HG02943 (cell line): Measurements from ENCODE around the gene MRGPRE.

Experiments used
- ATAC-seq: cut with Tn5 transposase; IDR thresholded peaks from one replicate; pipeline ENCODE4 v1.9.1; 2021; ENCODE audit warnings: mild to moderate bottlenecking, low read depth, moderate library complexity; ENCODE audit not compliant: unreplicated experiment

The MRGPRE gene

DNA sequence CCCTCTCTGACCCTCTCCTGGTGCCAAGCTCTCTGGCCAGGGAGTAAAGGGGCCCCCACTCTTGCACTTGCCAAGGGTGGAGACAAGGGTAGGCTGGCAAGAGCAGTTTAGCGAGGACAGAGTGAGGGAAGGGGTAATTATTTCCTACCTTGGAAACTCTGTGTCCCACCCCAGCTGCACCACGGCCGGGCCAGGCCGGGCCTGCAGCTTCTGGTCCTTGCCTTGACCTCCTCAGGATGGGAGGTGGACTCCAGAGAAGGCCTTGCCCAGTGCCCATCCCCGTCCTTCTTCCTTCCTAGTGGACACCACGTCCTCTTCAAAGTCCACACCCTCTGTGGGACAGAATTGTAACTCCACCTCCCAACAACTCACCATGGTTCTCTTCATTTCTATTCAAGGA is 48.7 kb downstream of the MRGPRE start:
- no peak for ATAC-seq

DNA sequence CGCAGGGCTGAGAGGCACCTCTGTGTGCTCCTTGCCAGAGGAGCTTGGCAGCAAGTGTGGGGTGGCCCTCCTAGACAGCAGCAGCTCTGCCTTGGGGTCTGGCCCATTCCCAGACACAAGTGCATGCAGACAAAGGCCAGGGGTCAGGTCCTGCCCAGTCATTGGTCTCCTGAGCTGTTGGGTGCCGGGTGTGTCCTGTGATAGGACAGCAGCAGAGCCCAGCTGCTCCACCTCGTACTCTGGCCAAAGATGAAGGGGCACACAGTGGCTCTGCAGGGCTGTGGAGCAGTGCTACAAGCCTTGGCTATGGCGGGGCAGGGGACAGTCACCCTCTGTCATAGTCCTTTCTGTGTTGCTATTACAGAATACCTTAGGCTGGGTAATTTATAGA is 49.8 kb downstream of the MRGPRE start:
- no peak for ATAC-seq

DNA sequence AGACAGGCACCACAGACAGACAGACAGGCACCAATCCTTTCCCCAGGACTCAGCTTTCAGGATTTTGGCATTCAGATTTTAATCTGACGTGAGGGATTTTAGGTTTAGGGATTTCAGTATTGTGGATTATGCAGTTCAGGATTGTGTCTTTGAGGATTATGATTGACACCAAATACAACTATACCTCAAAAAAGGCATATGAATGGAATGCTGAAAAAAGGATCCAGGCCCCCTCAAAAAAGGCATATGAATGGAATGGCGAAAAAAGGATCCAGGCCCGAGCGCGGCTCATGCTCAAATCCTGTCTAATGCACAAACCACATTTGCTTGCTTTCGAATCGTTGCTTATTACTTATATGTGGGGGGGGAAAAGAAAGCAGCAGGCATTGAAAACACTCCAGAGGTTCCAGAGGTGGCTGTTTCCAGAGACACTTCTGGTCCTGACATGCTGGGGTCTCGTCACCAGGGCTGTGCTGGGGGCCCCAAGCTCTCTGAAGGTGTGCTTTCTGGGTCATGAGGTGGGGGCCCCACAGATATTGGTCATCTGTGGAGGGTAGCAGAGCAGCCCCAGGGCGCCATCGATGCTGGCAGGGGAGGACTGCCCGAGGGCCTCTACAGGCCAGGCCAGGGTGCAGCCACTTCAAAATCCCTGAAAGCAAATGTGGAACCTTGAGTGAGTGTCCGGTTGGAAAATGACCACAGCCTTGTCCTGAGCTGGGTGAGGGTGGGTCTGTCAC is 50.3 kb downstream of the MRGPRE start:
- ATAC-seq, result no peak

DNA sequence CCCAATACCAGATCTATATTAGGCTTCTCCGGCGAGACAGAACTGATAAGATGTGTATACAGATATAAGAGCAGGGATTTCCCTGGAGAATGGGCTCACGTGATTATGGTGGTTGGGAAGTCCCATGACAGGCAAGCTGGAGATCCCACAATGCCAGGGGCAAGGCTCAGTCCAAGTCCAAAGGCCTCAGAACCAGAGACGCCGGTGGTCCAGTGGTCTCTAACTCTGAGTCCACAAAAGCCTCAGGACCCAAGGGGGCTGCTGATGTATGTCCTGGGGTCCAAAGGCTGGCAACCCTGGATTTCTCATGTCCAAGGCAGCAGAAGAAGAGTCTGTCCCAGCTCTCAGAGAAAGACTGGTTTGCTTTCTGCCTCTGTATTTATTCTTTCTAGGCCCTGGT is 51.3 kb downstream of the MRGPRE start:
- no peak for ATAC-seq

DNA sequence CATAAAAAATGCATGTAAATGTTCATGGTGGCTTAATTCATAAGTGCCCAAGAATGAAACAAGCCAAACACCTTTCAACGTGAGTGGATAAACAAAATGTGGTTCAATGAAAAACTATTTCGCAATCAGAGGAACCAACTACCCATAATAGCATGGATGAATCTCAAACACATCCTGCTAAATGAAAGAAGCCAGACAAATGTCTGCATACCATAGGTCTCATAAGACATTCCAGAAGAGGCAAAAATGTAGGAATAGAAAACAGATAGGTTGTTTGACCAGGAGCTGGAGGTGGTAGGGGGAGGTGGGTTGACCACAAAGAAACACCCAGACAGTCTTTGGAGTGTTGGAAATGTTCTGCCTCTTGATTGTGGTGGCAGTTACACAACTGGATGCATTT is 53.9 kb downstream of the MRGPRE start:
- no peak for ATAC-seq

DNA sequence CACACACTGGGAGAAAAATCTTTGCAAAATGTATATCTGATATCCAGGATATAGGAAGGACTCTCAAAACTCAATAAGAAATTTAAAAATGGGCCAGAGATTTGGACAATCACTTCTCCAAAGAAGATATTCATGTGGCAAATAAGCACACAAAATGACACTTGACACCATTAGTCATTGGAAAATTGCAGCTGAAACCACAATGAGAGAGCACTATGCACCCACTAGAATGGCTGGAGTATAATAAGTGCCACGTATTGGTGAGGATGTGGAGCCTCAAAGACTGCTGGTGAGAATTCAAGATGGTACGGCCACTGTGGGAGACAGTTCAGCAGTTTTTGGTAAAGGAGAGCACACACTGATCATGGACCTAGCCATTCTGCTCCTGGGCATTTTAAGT is 54.3 kb downstream of the MRGPRE start:
- ATAC-seq, result no peak
